Islet precursor cell (in vitro differentiated cells): Measurements from ENCODE around the gene RIIAD1.
"Not testable (repeated sequence)": the region's sequence is repeated elsewhere in the genome, so short reads cannot be mapped to it uniquely, and the experiment has no call there.

Experiments
- DNase-seq: peaks from one replicate; pipeline ENCODE4 v3.0.0-alpha.2; 2018

The RIIAD1 gene

GRCh38 chr1:151737026-151737425, 15.7 kb downstream of the RIIAD1 start:
- no peak for DNase-seq

- DNase-seq, result no peak
Observed at GRCh38 chr1:151737479-151737878, 16.2 kb downstream of the RIIAD1 start.

- peak; percentile 86 for DNase-seq
Observed at GRCh38 chr1:151739590-151740355, 18.5 kb downstream of the RIIAD1 start.

- no peak for DNase-seq
Observed at GRCh38 chr1:151741516-151741915, 20.2 kb downstream of the RIIAD1 start.

GRCh38 chr1:151756291-151756690, 35.0 kb downstream of the RIIAD1 start:
- DNase-seq, result no peak

- no peak for DNase-seq
Observed at GRCh38 chr1:151759241-151759640, 37.9 kb downstream of the RIIAD1 start.

GRCh38 chr1:151760597-151761385, 39.5 kb downstream of the RIIAD1 start:
- DNase-seq, result no peak

- peak; percentile 89 for DNase-seq
Observed at GRCh38 chr1:151762941-151763921, 41.9 kb downstream of the RIIAD1 start, which contains the start of gene MRPL9. Gene MRPL9 (minus strand): TSS chr1:151763496. CDS start chr1:151763479, 17 bp downstream.

GRCh38 chr1:151763990-151764389, 42.7 kb downstream of the RIIAD1 start:
- no peak for DNase-seq

- DNase-seq, result peak; percentile 57
Observed at GRCh38 chr1:151768351-151769066, 47.2 kb downstream of the RIIAD1 start.

- not testable (repeated sequence) for DNase-seq
Observed at GRCh38 chr1:151769270-151769669, 47.9 kb downstream of the RIIAD1 start.

GRCh38 chr1:151773702-151774101, 52.4 kb downstream of the RIIAD1 start:
- peak; percentile 80 for DNase-seq

GRCh38 chr1:151774256-151774922, 53.1 kb downstream of the RIIAD1 start:
- no peak for DNase-seq

GRCh38 chr1:151775894-151776664, 54.8 kb downstream of the RIIAD1 start:
- DNase-seq, result no peak

- no peak for DNase-seq
Observed at GRCh38 chr1:151776665-151777062, 55.3 kb downstream of the RIIAD1 start.

GRCh38 chr1:151777317-151777716, 56.0 kb downstream of the RIIAD1 start:
- DNase-seq, result no peak
